NCI-H2196 (cell line): ENCODE results near the gene COPS6.

Experiments
- DNase-seq: peaks from one replicate; lab custom pipeline; 2025; ENCODE audit not compliant: unreplicated experiment; lab: John Stamatoyannopoulos, UW

The COPS6 gene

DNA sequence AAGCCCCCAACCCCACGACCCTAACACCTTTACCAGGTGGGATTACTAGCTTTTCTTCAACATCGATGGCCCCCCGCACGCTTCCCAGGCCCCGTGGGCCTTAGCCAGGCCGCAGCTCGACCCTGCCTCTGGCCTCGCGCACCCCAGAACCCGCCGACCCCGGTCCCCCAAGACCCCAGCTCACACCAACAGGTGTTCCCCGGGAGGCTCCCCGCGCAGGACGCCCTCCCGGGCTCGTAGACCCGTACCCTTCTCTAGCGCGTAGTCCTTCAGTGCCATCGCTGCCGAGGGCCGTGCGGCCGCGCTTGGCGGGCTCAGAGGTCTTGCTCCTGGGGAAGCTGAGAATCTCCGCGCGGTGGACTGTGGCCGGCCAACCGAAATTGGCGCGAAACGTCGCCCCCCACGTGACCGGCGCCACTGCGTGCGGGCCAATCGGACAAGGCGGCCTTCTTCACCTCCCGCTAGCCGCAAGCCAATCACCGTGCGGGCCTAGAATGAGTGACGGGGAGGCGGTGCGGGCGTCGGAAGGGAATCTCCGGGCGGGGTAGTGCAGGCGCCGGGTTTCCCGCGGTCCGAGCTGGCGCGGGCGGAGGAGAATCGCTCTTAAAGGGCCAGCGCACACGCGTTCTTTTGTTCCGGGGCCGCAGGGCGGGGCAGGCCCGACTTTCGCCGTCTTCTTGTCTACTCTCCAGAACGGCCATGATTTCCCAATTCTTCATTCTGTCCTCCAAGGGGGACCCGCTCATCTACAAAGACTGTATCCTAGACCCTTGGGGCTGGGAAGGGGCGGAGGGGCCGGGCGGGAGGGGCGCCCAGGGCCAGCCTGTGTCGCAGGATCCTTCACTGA, 12.5 kb downstream of the COPS6 start, which contains the start of the genes AP4M1 and MCM7:
AP4M1 (plus strand) TSS at position 628 of the 847 bp plus-strand sequence; CDS start at position 700, 72 bp downstream.
MCM7 (minus strand) TSS at position 382 of the 847 bp plus-strand sequence; CDS start at position 279, 103 bp downstream.
- DNase-seq, result peak; percentile 99

DNA sequence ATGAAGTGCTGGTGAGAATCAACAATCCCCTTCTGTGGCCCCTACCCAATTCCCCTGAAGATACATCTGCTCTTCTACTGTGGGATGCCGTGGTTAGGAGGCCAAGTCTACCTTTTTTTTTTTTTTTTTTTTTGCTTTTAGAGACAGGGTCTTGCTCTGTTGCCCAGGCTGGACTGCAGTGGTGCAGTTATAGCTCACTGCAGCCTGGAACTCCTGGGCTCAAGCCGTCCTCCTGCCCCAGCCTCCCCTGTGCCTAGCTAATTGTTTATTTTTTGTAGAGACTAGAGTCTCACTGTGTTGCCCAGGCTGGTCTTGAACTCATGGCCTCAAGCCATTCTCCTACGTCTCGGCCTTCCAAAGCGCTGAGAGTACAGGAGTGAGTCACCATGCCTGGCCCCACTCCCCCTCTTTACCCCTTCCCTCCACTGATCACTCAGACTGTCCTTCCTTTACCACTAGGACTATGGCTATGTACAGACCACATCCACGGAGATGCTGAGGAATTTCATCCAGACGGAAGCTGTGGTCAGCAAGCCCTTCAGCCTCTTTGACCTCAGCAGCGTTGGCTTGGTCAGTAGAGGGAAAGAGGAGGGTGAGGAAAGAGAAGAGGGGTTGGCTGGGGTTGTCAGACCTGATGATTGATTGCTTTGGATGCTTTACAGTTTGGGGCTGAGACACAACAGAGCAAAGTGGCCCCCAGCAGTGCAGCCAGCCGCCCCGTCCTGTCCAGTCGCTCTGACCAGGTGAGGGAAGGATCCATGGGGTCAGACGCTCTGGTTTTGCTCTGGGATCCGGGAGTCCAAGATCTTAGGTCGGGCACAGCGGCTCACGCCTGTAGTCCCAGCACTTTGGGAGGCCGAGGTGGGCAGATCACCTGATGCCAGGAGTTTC, 14.4 kb downstream of the COPS6 start:
- DNase-seq, result no peak

DNA sequence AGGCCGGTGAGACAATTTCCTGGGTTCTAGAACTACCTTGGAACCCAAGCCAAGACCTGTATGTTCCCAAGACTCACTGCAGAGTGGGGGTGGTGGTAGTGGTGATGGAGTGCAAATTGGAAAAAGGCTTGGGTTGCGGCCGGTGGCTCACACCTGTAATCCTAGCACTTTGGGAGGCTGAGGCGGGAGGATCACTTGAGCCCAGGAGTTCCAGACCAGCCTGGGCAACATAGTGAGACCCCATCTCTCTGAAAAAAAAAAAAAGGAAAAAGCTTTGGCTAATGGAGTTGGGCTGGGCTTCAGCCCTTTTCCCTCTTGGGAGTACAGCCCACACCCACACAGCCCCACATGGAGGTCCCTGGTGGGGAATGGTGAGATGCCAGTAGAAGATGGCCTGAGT, 16.8 kb downstream of the COPS6 start:
- no peak for DNase-seq

DNA sequence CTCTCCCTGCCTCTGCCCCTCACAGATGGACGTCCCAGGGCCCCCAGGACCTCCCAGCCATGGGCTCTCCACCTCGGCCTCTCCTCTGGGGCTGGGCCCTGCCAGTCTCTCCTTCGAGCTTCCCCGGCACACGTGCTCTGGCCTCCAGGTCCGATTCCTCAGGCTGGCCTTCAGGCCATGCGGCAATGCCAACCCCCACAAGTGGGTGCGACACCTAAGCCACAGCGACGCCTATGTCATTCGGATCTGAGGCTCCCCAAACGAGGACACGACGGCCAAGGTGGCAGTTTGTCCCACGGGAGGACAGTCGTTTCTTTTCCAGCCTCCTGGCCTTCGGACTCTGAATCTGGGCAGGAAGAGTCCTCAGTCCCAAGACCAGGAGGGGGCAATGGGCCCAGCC, 17.9 kb downstream of the COPS6 start:
- DNase-seq, result no peak

DNA sequence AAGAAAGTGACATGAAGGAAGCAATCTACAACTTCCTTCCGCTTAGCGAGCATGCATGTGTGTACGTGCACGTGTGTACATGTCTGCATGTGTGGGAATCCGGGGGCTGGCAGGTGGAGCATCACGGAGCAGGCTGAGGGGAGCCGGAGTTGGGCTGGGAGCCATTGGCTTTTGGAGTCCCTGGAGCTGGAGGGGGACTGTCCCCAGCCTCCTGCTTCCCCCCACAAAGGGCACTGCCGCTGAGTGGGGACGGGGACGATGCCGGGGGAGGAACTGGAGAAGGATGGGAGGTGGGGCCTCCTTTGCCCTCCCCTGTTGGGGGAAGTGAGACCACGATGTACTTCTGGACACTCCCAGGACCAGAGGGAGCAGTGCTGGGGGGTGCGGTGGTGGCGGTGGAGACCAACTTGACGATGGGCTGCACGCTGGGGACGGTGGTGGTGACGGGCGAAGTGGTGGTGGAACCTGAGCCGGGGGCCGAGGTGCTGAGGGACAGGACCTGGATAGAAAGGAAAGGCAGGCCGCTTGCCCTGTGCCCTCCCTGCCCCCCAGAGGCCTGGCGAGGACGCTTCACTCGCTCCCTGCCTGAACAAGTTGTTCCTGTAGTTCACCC, 18.5 kb downstream of the COPS6 start:
- no peak for DNase-seq

DNA sequence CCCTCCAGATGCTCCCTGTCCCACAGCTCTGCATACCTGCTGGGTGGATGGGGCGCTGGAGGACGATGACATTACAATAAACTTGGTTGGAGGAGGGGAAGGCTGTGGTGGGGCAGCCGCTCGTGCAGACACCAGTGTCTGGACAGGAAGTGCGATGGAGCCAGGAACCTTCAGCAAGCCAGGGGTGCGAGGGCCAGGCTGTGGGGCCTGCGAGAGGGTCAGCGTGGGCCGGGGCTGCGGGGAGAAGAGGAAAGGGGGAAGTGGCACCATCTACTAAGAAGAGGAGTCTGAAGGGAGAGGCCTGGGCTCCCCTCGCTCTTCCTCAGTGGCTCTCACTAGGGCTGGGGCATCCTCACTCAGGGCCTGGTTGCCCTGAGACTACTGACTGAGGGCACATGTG, 19.1 kb downstream of the COPS6 start:
- DNase-seq, result no peak

DNA sequence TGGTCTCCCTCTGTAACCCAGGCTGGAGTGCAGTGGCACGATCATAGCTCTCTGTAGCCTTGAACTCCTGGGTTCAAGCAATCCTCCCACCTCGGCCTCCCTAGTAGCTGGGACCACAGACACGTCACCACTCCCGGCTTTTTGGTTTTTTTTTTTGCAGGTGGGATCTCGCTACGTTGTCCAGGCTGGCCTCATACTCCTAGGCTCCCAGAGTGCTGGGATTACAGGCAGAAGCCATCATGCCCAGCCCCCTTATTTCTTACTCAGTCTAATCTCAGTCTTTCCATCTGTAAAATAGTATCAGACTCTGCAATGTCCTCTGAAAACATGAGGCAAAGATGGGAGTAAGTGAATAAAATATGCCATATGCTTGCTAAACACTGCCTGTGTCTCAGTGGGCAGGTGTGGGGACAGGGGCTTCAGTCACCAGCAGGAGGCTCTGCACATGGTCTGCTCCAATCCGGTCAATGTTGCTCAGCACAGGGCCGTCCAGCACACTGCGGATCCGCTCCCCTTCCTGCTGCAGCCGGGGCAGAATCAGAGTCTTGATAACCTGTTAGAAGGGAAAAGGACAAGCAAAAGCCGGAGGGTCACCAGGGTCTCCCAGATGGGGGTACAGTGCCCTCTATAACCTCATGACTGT, 20.9 kb downstream of the COPS6 start:
- DNase-seq, result no peak

DNA sequence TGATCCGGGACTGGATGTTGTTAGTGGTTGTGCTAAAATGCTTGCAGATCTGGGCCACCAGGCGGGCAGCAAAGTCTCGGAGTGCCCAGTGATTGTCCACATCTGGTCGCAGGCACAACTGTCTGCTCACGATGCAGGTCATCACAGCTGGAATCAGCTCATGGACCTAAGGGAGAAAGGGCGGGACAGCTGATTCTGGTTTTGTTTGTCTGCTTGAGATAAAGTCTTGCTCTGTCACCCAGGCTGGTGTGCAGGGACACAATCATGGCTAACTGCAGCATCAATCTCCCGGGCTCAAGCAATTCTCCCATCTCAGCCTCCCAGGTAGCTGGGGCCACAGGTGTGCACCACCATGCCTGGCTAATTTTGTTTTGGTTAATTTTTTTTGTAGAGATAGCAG, 22.4 kb downstream of the COPS6 start:
- no peak for DNase-seq

DNA sequence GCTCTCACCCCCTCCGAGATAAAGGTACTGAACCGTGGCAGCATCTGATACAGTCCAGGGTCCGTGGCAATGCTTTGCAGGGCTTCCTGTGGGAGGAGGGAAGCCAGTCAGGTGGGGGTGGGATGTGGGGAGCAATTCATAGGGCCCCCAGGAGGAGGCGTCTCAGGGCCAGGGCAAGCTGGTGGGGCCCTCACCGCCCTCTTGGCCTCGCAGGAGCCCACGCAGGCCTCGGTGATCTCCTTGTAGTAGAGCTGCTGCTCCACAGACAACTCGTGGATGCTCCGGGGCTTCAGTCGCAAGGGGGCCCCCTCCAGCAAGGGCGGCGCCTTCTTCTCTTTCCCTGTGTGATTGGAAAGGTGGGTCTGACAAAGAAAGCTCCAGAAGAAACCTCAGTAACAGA, 23.1 kb downstream of the COPS6 start:
- no peak for DNase-seq

DNA sequence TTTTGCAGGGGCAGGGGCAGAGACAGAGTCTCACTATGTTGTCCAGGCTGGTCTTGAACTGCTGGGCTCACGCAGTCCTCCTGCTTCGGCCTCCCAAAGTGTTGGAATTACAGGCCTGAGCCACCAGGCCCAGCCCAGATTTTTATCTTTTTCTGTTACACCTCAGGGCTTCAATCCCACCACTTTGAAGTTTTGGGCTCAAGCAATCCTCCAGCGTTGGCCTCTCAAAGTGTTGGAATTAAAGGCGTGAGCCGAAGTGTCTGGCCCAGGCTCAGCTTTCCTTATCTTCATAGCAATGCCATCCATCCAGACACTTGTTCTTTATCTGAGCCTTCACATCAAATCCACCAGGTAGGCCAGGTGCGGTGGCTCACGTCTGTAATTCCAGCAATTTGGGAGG, 26.3 kb downstream of the COPS6 start:
- DNase-seq, result no peak

DNA sequence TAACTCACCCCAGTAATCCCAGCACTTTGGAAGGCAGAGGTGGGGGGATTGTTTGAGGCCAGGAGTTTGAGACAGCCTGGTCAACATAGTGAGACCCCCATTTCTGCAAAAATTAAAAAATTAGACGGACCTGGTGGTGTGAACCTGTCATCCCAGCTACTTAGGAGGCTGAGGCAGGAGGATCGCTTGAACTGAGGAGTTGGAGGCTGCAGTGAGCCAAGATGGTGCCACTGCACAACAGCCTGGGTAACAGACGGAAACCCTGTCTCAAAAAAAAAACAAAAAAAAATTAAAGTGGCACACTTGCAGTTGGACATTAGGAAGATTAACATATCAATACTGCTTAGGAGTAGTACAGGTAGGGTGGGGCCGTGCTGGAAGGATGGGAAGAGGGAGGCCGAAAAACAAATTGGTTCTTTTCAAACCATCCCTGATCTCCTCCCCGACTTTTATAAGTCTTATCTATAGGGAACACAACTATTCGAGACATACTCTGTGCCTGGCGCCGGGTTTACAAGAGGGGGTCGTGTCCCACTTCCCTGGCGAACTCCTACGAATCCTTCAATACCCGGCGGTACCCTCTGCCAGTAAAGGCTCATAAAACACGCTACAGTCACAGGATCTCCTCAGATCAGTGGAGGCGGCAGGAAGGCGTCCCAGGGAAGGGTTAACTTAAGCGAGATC, 29.8 kb downstream of the COPS6 start:
- DNase-seq, result no peak

DNA sequence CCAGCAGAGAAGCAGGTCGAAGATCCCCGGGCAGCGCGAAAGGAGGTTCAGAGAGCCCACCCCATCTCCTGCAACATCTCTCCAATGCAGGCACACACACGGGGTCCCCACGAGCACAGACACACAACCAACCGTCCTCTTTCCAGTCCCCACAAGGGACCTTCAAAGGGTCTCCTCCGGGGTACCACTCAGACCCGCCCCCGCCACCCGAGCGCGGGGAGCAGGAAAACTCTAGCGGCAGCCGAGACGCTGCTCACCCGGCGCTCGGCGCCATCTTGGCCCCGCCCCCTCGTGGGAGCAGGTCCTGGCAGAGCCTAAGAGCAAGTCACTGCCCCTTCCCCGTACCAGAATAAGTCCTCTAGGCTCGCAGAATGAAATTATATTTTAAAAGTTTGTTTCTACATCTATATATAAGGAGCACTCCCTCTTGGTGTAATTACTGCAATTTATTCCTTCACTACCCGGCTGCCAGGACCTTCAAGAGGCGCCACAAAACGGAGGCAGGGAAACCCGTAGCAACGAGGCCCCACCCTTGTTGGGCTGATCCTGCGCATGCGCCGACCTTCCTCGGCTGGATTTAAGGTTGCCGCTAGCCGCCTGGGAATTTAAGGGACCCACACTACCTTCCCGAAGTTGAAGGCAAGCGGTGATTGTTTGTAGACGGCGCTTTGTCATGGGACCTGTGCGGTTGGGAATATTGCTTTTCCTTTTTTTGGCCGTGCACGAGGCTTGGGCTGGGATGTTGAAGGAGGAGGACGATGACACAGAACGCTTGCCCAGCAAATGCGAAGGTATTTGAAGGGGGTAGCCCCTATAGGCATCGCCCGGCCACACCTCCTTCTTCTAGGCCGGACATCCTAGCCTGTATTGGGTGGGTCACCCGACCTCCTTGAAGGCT, 30.6 kb downstream of the COPS6 start, which contains the start of the genes CNPY4 and TAF6:
CNPY4 (plus strand) TSS at position 563 of the 898 bp plus-strand sequence; CDS start at position 674, 111 bp downstream.
TAF6 (minus strand) TSS at position 287 of the 898 bp plus-strand sequence. CDS start 5,149 bp downstream, outside the sequence.
- peak; percentile 96 for DNase-seq

DNA sequence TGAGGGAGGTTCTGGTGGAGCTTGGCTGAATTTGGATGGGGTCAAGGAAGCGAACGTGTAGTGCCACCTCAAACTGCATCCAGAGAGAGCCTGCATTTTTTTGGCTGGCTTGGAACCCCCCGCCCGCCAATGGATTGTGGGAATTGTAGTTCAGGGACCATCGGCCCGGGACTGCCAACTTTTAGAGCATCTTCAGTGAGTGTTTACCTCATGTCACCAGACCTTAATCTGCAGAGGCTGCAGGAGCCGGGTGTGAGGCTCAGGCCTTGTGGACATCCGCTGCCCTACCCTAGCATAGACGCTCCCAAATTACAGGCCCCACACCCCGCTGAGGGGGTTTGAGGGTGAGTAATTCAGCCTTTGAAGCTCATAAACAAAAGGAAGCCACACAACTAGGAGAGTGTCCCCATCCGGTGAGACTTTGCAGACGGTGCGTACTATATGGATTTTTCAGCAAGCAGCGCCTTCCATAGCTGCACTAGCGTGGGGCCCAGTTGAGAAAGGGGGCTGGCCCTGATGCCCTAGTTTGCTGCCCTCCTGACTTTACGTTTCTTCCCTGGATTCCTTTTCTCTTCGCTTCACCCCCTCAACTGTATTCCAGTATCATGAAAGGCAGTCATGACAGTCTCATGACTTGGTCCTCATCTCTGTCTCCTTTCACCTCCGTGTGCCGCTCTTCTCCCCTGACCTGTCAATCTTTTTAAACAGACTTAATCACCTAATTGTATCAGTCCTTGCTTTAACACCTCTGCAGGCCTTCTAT, 31.4 kb downstream of the COPS6 start:
- peak; percentile 50 for DNase-seq

DNA sequence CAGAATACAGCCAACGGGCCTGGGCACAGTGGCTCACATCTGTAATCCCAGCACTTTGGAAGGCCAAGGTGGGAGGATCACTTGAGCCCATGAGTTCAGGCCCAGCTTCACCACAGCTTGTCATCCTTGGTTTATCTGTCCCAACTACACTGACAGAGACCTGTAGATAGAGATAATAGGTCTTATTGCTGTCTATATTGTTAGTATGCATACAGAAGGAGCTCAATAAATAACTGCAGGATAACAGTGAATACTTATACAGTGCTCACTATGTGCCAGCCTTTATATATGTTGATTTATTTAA, 31.9 kb downstream of the COPS6 start:
- no peak for DNase-seq

DNA sequence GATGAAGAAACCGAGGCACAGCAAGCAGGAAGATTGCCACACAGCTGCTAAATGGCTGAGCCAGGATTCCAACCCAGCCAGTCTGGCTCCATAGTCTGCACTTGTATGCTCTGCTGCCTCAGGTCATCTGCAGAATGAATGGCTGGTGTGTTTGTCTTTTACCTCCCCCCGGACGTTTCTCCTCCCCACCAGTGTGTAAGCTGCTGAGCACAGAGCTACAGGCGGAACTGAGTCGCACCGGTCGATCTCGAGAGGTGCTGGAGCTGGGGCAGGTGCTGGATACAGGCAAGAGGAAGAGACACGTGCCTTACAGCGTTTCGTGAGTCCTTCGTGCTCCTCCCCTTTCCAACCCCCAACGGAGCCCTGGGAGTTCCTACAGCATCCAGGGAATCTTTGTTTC, 33.3 kb downstream of the COPS6 start:
- DNase-seq, result peak; percentile 97

DNA sequence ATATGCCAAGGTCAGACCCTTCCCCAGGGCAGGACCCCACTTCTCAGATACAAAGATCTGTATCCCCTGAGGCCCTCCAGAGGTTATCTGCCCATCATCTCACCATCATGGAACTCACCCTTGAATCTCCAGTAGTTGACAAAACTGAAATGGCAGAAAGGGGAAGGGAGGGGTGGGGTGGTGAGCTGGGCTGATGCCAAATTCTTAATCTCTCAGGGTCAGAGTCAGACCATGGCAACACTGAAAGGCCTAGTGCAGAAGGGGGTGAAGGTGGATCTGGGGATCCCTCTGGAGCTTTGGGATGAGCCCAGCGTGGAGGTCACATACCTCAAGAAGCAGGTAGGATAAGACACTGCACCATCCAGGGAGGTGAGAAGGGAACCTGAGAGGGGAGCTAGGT, 33.8 kb downstream of the COPS6 start:
- DNase-seq, result peak; percentile 50

DNA sequence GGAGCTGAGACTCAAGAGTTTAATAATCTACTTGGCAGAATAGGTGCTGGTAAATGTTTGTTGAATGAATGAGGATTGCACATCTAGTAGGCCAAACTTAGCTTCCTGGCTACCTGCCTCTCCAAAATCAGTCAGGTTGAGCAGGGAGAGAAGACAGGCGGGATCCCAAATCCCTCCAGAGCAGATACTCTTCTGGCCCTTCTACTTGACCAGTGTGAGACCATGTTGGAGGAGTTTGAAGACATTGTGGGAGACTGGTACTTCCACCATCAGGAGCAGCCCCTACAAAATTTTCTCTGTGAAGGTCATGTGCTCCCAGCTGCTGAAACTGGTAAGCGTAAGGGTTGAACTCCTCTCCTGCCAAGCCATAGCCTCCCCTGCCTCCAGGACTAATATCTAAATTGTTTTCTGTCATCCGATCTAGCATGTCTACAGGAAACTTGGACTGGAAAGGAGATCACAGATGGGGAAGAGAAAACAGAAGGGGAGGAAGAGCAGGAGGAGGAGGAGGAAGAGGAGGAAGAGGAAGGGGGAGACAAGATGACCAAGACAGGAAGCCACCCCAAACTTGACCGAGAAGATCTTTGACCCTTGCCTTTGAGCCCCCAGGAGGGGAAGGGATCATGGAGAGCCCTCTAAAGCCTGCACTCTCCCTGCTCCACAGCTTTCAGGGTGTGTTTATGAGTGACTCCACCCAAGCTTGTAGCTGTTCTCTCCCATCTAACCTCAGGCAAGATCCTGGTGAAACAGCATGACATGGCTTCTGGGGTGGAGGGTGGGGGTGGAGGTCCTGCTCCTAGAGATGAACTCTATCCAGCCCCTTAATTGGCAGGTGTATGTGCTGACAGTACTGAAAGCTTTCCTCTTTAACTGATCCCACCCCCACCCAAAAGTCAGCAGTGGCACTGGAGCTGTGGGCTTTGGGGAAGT, 35.8 kb downstream of the COPS6 start:
- no peak for DNase-seq
